Large intestine (tissue), 3 donors: ENCODE results near the gene DLST. TPM values are rescaled to one million over a fixed set of nuclear protein-coding genes. Genes with fewer than 3 reads are reported as not detected.
A peak's percentile ranks its signal among the peaks of the same experiment; 100 is the strongest.

Source experiments
- DNase-seq, 2 donors: peaks; one replicate each; pipeline versions ENCODE4 v3.0.0 to v3.0.0-alpha.2; 2013
- H3K27ac ChIP-seq: one replicate; pipeline ENCODE4 v1.5.1; 2013; ENCODE audit warnings: low read length
- H3K27me3 ChIP-seq: 2 replicates; pipeline ENCODE4 v1.6.1; 2013; ENCODE audit warnings: low read length; ENCODE audit not compliant: control insufficient read depth, insufficient read depth
- H3K36me3 ChIP-seq: 2 replicates; pipeline ENCODE4 v1.6.1; 2013; ENCODE audit warnings: low read length; ENCODE audit not compliant: control insufficient read depth, insufficient read depth
- H3K4me1 ChIP-seq: one replicate; pipeline ENCODE4 v1.6.1; 2013; ENCODE audit warnings: low read length; ENCODE audit not compliant: control insufficient read depth, insufficient read depth
- H3K4me3 ChIP-seq: one replicate; pipeline ENCODE4 v1.5.1; 2013; ENCODE audit warnings: low read length
- H3K9me3 ChIP-seq: one replicate; pipeline ENCODE4 v1.6.1; 2013; ENCODE audit warnings: mild to moderate bottlenecking, low read depth, low read length, moderate library complexity; ENCODE audit not compliant: control insufficient read depth
- WGBS: methylation state at CpG from one replicate; pipeline ENCODE4 v1.1.5; 2013; ENCODE audit warnings: low lambda C conversion rate; ENCODE audit not compliant: insufficient coverage; 5-methylcytosine and 5-hydroxymethylcytosine counted together
- polyA plus RNA-seq: library from polyadenylated mRNA; unstranded; fragments of 120-200 nt; gene quantifications from one replicate; pipeline ENCODE4 v1.2.1, GENCODE V29; 2013

DLST gene
- polyA plus RNA-seq, 1 donor: 105 TPM

DNA sequence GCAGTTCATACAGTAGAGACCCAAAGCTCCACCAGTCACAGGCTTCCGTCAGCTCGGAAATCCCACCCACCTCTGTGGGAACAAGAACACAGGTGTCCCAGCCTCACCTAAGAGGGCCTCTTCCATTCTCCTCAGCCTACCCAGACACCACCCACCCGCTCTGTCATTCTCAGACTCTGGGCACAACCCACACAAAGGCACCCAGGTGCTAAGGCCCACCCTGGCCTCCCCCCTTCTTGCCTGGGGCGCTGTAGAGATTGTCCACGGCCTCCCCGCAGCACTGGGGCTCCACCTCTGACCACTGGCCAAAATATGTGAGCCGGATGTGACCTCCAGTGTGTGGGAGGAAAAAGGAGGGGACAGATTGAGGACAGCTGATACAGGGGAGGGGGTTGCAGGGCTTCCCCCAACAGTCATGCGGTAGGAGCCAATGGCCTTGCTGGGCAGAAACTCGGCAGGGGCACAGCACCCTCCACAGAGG, 27.2 kb downstream of the DLST start:
- peaks cover 4% of the 10 kb centered on the region for H3K4me1 ChIP-seq
- no peaks in the 10 kb centered on the region for H3K9me3 ChIP-seq
- no peak overlapping the region for H3K27ac ChIP-seq
- H3K4me3 ChIP-seq: no peak overlapping the region
- no peaks in the 10 kb centered on the region for H3K27me3 ChIP-seq
- no CpG with 5 or more reads among the region's 9 CpGs for WGBS
- peaks cover 18% of the 10 kb centered on the region for H3K36me3 ChIP-seq
- DNase-seq: no peak

DNA sequence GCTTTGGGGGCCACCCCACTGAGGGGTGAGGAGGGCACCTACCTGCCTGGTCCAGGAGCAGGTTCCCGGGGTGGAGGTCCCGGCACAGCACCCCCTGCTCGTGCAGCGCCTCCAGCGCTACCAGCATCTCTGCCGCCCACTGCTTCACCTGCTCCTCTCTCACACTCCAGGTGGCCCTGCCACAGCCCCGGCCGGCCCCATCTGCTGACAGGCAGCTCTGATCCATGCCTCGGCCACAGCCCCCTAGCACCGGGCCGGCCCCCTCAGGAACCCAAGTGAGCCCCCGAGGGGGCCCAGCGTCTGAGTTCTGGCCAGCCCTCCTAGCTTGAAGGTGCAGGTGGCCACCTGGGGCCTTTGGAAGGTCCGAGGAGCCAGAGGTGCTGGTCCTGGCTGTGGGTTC, 27.8 kb downstream of the DLST start:
- no peak for DNase-seq
- WGBS: no CpG with 5 or more reads among the region's 14 CpGs
- Histone ChIP-seq H3K36me3 (peaks cover 13% of the 10 kb centered on the region), H3K9me3 (no peaks in the 10 kb centered on the region), H3K27me3 (no peaks in the 10 kb centered on the region), H3K4me3 (no peak overlapping the region), H3K27ac (no peak overlapping the region), H3K4me1 (peaks cover 4% of the 10 kb centered on the region)

DNA sequence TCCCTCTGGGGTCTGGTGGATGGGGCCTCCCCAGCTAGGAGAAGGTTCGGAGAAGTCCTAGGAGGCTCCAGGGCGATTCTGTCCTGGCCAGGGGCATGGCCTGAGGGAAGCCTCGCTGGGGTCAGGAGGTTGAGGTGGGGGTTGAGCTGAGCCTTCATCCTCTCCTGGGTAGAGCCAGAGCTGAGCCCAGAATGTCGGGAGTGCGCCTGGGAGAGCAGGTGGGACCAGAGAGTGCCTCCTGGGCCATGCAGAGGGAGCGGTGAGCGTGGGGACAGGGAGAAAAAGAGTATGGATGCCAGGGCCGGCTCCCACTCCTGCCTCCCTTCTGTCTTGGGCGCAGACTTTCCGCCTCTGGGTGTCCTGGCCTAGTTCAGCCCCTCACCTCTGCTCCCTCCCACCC, 28.2 kb downstream of the DLST start:
- Histone ChIP-seq H3K9me3 (no peaks in the 10 kb centered on the region), H3K4me3 (no peak overlapping the region), H3K27ac (no peak overlapping the region), H3K4me1 (peaks cover 4% of the 10 kb centered on the region), H3K27me3 (no peaks in the 10 kb centered on the region), H3K36me3 (peaks cover 10% of the 10 kb centered on the region)
- DNase-seq: no peak
- WGBS: no CpG with 5 or more reads among the region's 10 CpGs

DNA sequence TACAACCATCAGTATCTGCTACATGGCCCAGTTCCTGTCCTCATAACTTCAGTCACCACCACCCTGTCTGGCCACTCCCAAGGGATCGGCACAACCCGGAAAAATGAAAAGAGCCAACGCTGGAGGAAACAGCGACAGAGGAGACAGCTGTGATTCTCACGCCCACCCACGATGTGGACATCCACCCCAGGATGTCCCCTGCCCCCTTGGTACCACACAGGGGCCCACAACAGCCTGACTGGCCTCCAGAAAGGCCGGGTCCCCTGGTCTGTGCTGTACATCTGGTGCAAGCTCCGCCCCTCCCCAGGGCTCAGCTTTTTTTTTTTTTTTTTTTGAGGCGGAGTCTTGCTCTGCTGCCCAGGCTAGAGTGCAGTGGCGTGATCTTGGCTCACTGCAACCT, 28.8 kb downstream of the DLST start:
- H3K27ac ChIP-seq: no peak overlapping the region
- H3K4me3 ChIP-seq: no peak overlapping the region
- peaks cover 5% of the 10 kb centered on the region for H3K36me3 ChIP-seq
- WGBS: no CpG with 5 or more reads among the region's 10 CpGs
- DNase-seq: no peak
- H3K9me3 ChIP-seq: no peaks in the 10 kb centered on the region
- peaks cover 4% of the 10 kb centered on the region for H3K4me1 ChIP-seq
- H3K27me3 ChIP-seq: no peaks in the 10 kb centered on the region

DNA sequence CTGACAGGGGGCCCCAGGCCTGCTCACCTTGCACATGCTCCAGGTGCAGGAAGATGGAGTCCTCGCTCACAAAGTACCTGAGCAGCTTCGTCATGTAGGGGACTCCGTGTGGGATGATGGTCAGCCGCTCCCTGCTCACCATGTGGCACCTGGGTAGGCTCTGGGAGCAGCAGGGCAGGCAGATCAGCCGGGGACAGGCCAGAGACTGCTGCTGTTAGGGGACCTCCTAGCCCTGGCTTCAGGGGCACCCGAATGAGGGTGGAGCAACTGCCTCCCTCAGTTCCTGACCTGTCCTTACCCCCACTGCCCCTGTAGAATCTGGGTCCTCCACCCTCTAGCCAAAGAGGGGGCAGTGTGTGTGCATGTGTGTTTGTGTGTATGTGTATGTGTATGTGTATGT, 29.5 kb downstream of the DLST start:
- Histone ChIP-seq H3K27ac (no peak overlapping the region), H3K36me3 (no peaks in the 10 kb centered on the region), H3K4me3 (no peak overlapping the region), H3K9me3 (no peaks in the 10 kb centered on the region), H3K27me3 (no peaks in the 10 kb centered on the region), H3K4me1 (peaks cover 6% of the 10 kb centered on the region)
- no CpG with 5 or more reads among the region's 6 CpGs for WGBS
- DNase-seq: no peak

DNA sequence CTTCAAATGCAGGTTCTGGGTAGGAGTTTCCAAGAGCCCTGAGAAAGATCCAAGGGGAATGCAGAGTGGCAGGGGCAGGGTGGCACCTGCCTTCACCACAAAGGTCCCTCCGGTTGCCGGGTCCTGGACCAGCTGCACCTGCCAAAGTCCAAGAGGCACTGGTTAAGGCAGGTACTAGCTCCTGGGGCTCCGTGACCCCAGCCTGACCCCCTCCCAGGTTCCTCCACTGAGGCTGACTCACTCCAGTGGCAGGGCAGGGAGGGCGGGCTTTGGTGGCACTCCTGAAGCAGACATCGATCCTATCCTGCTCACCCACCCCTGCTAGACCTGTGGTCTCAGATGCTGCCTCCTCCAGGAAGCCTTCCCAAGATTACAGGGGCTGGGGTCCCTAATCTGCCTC, 30.0 kb downstream of the DLST start:
- DNase-seq: no peak
- WGBS: no CpG with 5 or more reads among the region's 5 CpGs
- Histone ChIP-seq H3K36me3 (no peaks in the 10 kb centered on the region), H3K4me1 (peaks cover 6% of the 10 kb centered on the region), H3K27ac (no peak overlapping the region), H3K4me3 (no peak overlapping the region), H3K9me3 (no peaks in the 10 kb centered on the region), H3K27me3 (no peaks in the 10 kb centered on the region)

DNA sequence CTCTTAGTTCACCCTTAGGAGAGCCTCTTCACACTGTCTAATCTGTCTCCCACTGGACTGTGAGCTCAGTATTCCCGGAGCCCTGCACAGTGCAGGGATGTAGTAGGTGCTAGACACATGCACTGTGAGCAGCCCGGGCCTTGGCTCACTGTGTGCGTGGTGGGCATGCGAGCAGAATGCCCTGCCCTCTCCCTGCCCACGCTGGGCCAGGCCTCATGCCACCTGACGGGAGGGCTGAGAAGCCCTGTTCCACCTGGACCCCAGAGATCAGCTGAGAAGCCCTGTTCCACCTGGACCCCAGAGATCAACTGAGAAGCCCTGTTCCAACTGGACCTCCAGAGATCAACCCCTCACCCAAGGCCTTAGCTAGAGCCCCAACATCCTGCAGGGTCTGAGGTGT, 30.4 kb downstream of the DLST start:
- Histone ChIP-seq H3K4me3 (no peak overlapping the region), H3K27ac (no peak overlapping the region), H3K36me3 (no peaks in the 10 kb centered on the region), H3K4me1 (peaks cover 6% of the 10 kb centered on the region), H3K9me3 (no peaks in the 10 kb centered on the region), H3K27me3 (no peaks in the 10 kb centered on the region)
- no CpG with 5 or more reads among the region's 6 CpGs for WGBS
- no peak for DNase-seq

DNA sequence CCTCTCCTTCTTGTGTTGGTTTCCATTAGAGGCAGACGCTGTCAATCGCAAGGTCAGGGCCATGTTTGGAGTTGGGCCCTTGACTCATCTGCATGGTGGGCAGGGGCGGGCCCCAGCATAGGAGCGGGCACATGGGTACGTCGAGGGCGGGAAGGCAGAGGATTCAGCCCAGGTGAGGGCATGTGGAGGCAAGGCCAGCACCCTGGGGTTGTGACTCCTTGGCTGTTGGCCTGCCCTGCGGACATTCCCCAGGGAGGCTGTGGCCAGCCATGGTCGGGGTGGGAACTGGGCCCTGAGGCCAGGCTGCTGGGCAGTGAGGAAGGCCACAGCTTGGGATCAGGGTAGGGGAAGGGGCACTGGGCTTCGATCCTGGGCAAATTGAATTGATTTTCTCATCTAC, 31.1 kb downstream of the DLST start:
- Histone ChIP-seq H3K27ac (no peak overlapping the region), H3K27me3 (no peaks in the 10 kb centered on the region), H3K36me3 (no peaks in the 10 kb centered on the region), H3K4me1 (peaks cover 6% of the 10 kb centered on the region), H3K4me3 (no peak overlapping the region), H3K9me3 (no peaks in the 10 kb centered on the region)
- no CpG with 5 or more reads among the region's 10 CpGs for WGBS
- no peak for DNase-seq

DNA sequence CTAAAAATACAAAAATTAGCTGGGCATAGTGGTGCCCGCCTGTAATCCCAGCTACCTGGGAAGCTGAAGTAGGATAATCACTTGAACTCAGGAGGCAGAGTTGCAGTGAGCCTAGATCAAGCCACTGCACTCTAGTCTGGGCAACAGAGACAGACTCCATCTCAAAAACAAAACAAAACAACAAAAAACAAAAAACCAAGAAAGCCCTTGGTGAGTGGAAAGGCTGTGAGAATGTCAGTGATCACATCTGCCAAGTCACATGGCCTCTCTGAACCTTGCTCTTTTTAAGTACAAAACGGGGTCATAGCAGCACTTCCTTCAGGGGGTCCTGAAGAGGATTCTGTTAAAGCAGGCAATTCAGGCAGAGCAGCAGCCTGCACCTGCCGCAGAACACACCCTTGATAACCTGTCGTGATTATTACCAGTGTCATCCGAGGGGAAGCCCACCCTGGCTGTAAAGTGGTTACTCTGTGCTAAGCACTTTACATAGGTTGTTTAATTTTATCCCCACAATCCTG, 31.7 kb downstream of the DLST start:
- Histone ChIP-seq H3K4me1 (peaks cover 6% of the 10 kb centered on the region), H3K9me3 (no peaks in the 10 kb centered on the region), H3K36me3 (no peaks in the 10 kb centered on the region), H3K4me3 (no peak overlapping the region), H3K27me3 (no peaks in the 10 kb centered on the region), H3K27ac (no peak overlapping the region)
- WGBS: no CpG with 5 or more reads among the region's 5 CpGs
- no peak for DNase-seq

DNA sequence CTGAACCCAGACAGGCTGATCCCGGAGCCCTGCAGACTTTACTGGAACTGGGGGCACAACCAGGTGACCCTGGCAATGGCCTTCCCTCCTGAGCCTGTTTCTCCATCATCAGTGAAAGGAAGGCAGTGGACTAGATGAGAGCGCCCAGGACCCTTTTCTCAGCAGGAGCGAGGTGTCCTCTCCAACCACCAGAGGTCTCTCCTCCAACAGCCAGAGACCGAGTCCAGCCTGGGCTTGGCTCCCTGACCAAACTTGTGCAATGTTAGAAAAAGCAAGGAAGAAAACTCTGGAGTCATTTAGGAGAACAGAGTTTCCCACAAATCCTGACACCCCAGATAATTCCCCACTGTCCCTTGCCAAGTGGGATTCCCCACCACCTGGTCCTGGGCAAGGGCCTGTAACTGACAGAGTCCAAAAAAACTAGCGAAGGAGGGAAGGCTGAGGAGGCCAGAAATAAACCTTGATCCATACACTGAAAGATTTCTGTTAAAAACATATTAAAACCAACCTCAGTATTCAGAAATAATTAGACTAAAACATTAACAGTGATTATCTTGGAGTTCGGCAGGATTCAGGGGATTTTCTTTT, 32.4 kb downstream of the DLST start:
- H3K4me3 ChIP-seq: no peak overlapping the region
- H3K36me3 ChIP-seq: no peaks in the 10 kb centered on the region
- H3K27me3 ChIP-seq: no peaks in the 10 kb centered on the region
- peaks cover 6% of the 10 kb centered on the region for H3K4me1 ChIP-seq
- 88% methylated on average over 1 of the region's 6 CpGs for WGBS
- H3K9me3 ChIP-seq: no peaks in the 10 kb centered on the region
- DNase-seq: peak; percentile 56 to 60
- no peak overlapping the region for H3K27ac ChIP-seq

DNA sequence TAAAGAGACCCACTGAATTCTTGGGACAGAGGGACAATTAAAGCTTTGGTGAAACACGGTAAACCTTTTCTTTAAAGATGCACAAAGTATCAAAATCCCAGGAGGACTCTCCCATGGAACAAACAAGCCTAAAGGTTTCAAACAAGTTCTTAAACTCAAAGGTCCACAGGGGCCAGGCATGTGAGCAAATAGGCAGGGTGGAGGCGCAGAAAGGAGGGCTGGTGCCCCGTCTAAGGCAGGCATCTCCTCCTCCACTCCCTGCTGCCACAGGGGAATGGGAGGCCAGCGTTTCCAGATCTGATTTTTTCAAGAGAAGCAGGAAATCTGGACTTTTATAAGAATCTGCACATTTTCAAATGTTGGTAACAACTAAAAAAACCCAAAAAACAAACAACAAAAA, 33.7 kb downstream of the DLST start:
- Histone ChIP-seq H3K36me3 (no peaks in the 10 kb centered on the region), H3K9me3 (no peaks in the 10 kb centered on the region), H3K27ac (no peak overlapping the region), H3K4me3 (no peak overlapping the region), H3K4me1 (peaks cover 6% of the 10 kb centered on the region), H3K27me3 (no peaks in the 10 kb centered on the region)
- no peak for DNase-seq
- 75% methylated on average over 1 of the region's 4 CpGs for WGBS
